Activated naive CD4-positive, alpha-beta T cell (primary cell): ENCODE measurements around the gene NDUFV1.
"Not testable (repeated sequence)": the region's sequence is repeated elsewhere in the genome, so short reads cannot be mapped to it uniquely, and the experiment has no call there.

Experiments
- DNase-seq, 4 experiments: peaks; one replicate each; lab custom pipeline; 2025; lab: John Stamatoyannopoulos, UW

NDUFV1 gene

GRCh38 chr11:67606492-67607295 is at the start of gene NDUFV1:
NDUFV1 (plus strand) TSS chr11:67606936; CDS start chr11:67607005, 69 bp downstream.
- DNase-seq: peak; percentile 87 to 97 (median 92)

- no peak for DNase-seq
Measured at GRCh38 chr11:67558084-67558772, 48.5 kb upstream of the NDUFV1 start.

GRCh38 chr11:67561971-67562619 is 44.6 kb upstream of the NDUFV1 start:
- DNase-seq: no peak

GRCh38 chr11:67562963-67563704 is 43.6 kb upstream of the NDUFV1 start:
- DNase-seq: no peak

GRCh38 chr11:67563705-67564114 is 43.0 kb upstream of the NDUFV1 start:
- DNase-seq: not testable (repeated sequence)

- DNase-seq: no peak
Measured at GRCh38 chr11:67564230-67564629, 42.5 kb upstream of the NDUFV1 start.

- DNase-seq: no peak
Measured at GRCh38 chr11:67571443-67571842, 35.3 kb upstream of the NDUFV1 start.

GRCh38 chr11:67572305-67572704 is 34.4 kb upstream of the NDUFV1 start:
- DNase-seq: no peak

- no peak for DNase-seq
Measured at GRCh38 chr11:67572747-67573419, 33.9 kb upstream of the NDUFV1 start.

- no peak for DNase-seq
Measured at GRCh38 chr11:67574938-67575337, 31.8 kb upstream of the NDUFV1 start.

- no peak for DNase-seq
Measured at GRCh38 chr11:67576735-67577475, 29.8 kb upstream of the NDUFV1 start.

GRCh38 chr11:67577951-67578350 is 28.8 kb upstream of the NDUFV1 start:
- DNase-seq: no peak

- no peak for DNase-seq
Measured at GRCh38 chr11:67581469-67581868, 25.3 kb upstream of the NDUFV1 start.

GRCh38 chr11:67582011-67582410 is 24.7 kb upstream of the NDUFV1 start:
- no peak for DNase-seq

GRCh38 chr11:67583247-67584204 is 23.2 kb upstream of the NDUFV1 start, which contains the start of gene GSTP1:
GSTP1 (plus strand) TSS chr11:67583812; CDS start chr11:67583844, 32 bp downstream.
- DNase-seq: peak; percentile 49 to 58 (median 50)

GRCh38 chr11:67584205-67584880 is 22.4 kb upstream of the NDUFV1 start:
- peak in 1 of 4 experiments; percentile 35 for DNase-seq

GRCh38 chr11:67584881-67585873 is 21.6 kb upstream of the NDUFV1 start:
- DNase-seq: no peak

GRCh38 chr11:67585911-67586310 is 20.8 kb upstream of the NDUFV1 start:
- DNase-seq: no peak
